CD4-positive, alpha-beta T cell (primary cell): ENCODE measurements around the gene LRP11. TPM values are rescaled to one million over a fixed set of nuclear protein-coding genes. Genes with fewer than 3 reads are reported as not detected.
"Not testable (repeated sequence)": the region's sequence is repeated elsewhere in the genome, so short reads cannot be mapped to it uniquely, and the experiment has no call there.

Source experiments
- ATAC-seq: fragments of 200-7000 bp; cut with Tn5 transposase; one replicate; pipeline ENCODE4 v1.10.0; 2022; ENCODE audit warnings: mild to moderate bottlenecking; ENCODE audit not compliant: poor library complexity
- CTCF ChIA-PET: fragments of 350-600 bp; sonication (Branson Sonifier 250); formaldehyde crosslinking; loops from one replicate; lab custom pipeline; 2021; ENCODE audit warnings: antibody characterized with exemption, inconsistent platforms; lab: Charles Lee
- POLR2A ChIA-PET: fragments of 350-600 bp; sonication (Branson Sonifier 250); formaldehyde crosslinking; loops from one replicate; lab custom pipeline; 2021; ENCODE audit warnings: antibody characterized with exemption, inconsistent platforms; lab: Charles Lee
- DNase-seq, 14 experiments: peaks; one replicate each; pipeline ENCODE4 v3.0.0-alpha.2; 2013 to 2020; ENCODE audit warnings: mixed read lengths in 2 of 14
- H3K27ac ChIP-seq, 2 donors: one replicate each; pipeline versions ENCODE4 v1.5.1 to v1.7.0; 2013; ENCODE audit warnings: low read length in 2 of 2, low read depth in 1 of 2, mild to moderate bottlenecking in 1 of 2
- H3K27me3 ChIP-seq, 2 experiments: 1 replicate in 1 of 2; 2 replicates in 1 of 2; pipeline versions ENCODE4 v1.6.1 to v1.7.0; 2013; ENCODE audit warnings: low read length in 2 of 2, control low read depth in 1 of 2, mild to moderate bottlenecking in 1 of 2, moderate library complexity in 1 of 2; ENCODE audit not compliant: insufficient read depth in 2 of 2, control insufficient read depth in 1 of 2
- H3K36me3 ChIP-seq: one replicate; pipeline ENCODE4 v1.6.1; 2013; ENCODE audit warnings: low read length, control low read depth; ENCODE audit not compliant: insufficient read depth
- H3K4me1 ChIP-seq: one replicate; pipeline ENCODE4 v1.6.1; 2013; ENCODE audit warnings: low read length, control low read depth; ENCODE audit not compliant: insufficient read depth
- H3K4me3 ChIP-seq: one replicate; pipeline ENCODE4 v1.5.1; 2013; ENCODE audit warnings: mild to moderate bottlenecking, low read length, moderate library complexity
- H3K9me3 ChIP-seq, 2 experiments: 1 replicate in 1 of 2; 2 replicates in 1 of 2; pipeline versions ENCODE4 v1.6.1 to v1.7.0; 2013; ENCODE audit warnings: low read length in 2 of 2, mild to moderate bottlenecking in 2 of 2, control low read depth in 1 of 2, moderate library complexity in 1 of 2; ENCODE audit not compliant: control insufficient read depth in 1 of 2, insufficient read depth in 1 of 2
- H3K27ac Mint-ChIP-seq: one replicate; pipeline ENCODE4 v1.8.0; 2020; ENCODE audit warnings: mixed read lengths
- H3K27me3 Mint-ChIP-seq: one replicate; pipeline ENCODE4 v1.8.0; 2021; ENCODE audit warnings: mixed read lengths
- H3K36me3 Mint-ChIP-seq: one replicate; pipeline ENCODE4 v1.8.0; 2021; ENCODE audit warnings: low read depth, mixed read lengths
- H3K4me1 Mint-ChIP-seq: one replicate; pipeline ENCODE4 v1.8.0; 2021; ENCODE audit warnings: low read depth, mixed read lengths
- H3K4me3 Mint-ChIP-seq: one replicate; pipeline ENCODE4 v1.8.0; 2020; ENCODE audit warnings: mild to moderate bottlenecking, mixed read lengths
- H3K9me3 Mint-ChIP-seq: one replicate; pipeline ENCODE4 v1.8.0; 2020; ENCODE audit warnings: mixed read lengths
- intact Hi-C, 2 experiments: fragments of 100-400 bp; cut with DNase I in 1 of 2; cut with micrococcal nuclease in 1 of 2; formaldehyde crosslinking; loops; one replicate each; pipeline versions ENCODE4 v1.15.1 to v1.9.0; 2023 to 2025; cut with DNase I, micrococcal nuclease
- total RNA-seq, 174 experiments: library from RNA in 2 of 174; stranded (reverse) in 2 of 174; gene quantifications; one replicate each; pipeline ENCODE4 v1.2.3 and lab custom pipeline; 2021 to 2026
- TF ChIP-seq, protein P1 (sequence below): fragments of 200-600 bp; IDR thresholded peaks from one replicate; pipeline ENCODE4 v1.8.0; 2022; ENCODE audit warnings: antibody characterized with exemption, mild to moderate bottlenecking

The LRP11 gene
- total RNA-seq, 2 experiments from 2014 or later, result 0.75 to 0.99 TPM

DNA sequence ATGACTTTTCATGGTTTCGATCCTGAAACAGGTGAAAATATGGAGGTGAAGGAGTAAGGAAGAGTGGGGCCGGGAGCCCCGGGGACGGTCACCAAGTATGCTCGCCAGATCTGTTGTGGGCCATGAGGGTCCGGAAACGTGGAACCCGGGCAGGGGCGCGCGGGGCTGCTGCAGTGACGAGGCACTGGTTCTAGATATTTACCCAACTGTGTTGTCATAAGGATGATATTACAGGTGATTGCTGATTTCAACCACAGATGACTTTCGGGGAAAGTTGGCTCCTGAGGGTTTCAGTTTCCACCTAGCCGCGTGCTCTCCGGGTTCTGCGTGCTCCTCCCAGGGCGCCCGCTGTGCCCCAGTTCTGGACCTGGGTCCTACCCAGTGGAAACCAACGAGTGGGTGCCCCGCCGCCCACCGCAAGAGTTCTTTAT is 46.6 kb upstream of the LRP11 start:
- intact Hi-C loops, result no loop called here
- DNase-seq (no peak), ATAC-seq (no peak)
- H3K4me3 ChIP-seq, result no peak overlapping the region
- CTCF ChIA-PET, result no interaction called here
- TF ChIP-seq, protein P1, sequence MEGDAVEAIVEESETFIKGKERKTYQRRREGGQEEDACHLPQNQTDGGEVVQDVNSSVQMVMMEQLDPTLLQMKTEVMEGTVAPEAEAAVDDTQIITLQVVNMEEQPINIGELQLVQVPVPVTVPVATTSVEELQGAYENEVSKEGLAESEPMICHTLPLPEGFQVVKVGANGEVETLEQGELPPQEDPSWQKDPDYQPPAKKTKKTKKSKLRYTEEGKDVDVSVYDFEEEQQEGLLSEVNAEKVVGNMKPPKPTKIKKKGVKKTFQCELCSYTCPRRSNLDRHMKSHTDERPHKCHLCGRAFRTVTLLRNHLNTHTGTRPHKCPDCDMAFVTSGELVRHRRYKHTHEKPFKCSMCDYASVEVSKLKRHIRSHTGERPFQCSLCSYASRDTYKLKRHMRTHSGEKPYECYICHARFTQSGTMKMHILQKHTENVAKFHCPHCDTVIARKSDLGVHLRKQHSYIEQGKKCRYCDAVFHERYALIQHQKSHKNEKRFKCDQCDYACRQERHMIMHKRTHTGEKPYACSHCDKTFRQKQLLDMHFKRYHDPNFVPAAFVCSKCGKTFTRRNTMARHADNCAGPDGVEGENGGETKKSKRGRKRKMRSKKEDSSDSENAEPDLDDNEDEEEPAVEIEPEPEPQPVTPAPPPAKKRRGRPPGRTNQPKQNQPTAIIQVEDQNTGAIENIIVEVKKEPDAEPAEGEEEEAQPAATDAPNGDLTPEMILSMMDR, result no peak
- H3K36me3 ChIP-seq, result no peaks in the 10 kb centered on the region
- POLR2A ChIA-PET, result no interaction called here
- H3K27ac ChIP-seq, result no peak overlapping the region
- peaks cover 2 to 6% of the 10 kb centered on the region in 2 experiments for H3K27me3 ChIP-seq
- H3K9me3 ChIP-seq, result peaks cover 4 to 24% of the 10 kb centered on the region in 2 experiments
- H3K9me3 Mint-ChIP-seq, result peaks cover 5% of the 10 kb centered on the region
- H3K36me3 Mint-ChIP-seq, result no peaks in the 10 kb centered on the region
- H3K4me1 ChIP-seq, result no peaks in the 10 kb centered on the region
- H3K4me3 Mint-ChIP-seq, result no peak overlapping the region
- H3K27ac Mint-ChIP-seq, result no peak overlapping the region
- H3K4me1 Mint-ChIP-seq, result no peaks in the 10 kb centered on the region
- peaks cover 38% of the 10 kb centered on the region for H3K27me3 Mint-ChIP-seq

DNA sequence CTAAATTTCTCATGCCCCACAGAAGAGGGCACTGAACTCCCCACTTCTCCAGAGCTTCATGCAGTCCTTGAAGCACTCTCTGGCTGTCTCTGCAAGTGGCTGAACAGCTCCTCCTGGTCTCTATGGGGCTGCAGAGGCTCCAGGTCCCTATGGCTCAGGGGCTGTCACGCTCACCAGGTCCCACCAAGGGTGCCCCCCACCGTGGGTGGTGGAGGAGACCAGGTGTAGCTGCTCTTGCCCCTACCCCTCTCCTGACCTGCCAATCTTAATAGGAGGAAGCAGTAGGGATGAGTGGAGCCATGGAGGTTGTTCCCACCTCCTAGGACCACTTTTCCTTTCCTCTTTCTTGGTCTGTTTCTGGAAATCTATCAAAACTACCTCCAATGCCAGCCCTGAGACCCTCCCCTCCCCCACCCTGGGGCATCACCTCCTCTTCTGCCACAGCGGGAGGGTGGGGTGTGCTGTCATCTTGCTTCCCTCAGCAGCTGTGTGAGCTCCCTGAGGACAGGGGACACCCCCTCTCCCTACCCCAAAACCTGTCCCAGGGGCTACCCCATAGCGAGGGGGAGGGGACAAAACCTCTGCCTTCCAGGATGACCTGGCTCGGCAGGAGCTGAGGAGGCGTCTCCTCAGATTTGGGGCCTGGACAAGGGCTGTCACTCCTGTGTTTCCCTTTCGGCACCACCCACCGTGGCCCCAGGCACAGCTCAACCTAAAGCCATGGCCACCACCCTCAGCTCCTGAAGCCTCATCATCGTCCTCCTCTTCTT is 45.7 kb upstream of the LRP11 start:
- TF ChIP-seq, protein P1, result no peak
- Histone ChIP-seq H3K4me3 (no peak overlapping the region), H3K36me3 (no peaks in the 10 kb centered on the region), H3K27me3 (peaks cover 2 to 6% of the 10 kb centered on the region in 2 experiments), H3K9me3 (peaks cover 4 to 24% of the 10 kb centered on the region in 2 experiments), H3K4me1 (no peaks in the 10 kb centered on the region), H3K27ac (no peak overlapping the region)
- no peak overlapping the region for H3K4me3 Mint-ChIP-seq
- H3K9me3 Mint-ChIP-seq, result peaks cover 5% of the 10 kb centered on the region
- H3K27me3 Mint-ChIP-seq, result peaks cover 38% of the 10 kb centered on the region
- CTCF ChIA-PET, result interaction anchor here (0.6 kb wide), 1 partner anchor 94 kb away, joined by 3 read pairs; no protein-coding TSS in a partner anchor
- H3K27ac Mint-ChIP-seq, result no peak overlapping the region
- ATAC-seq, result no peak
- POLR2A ChIA-PET, result no interaction called here
- DNase-seq, result no peak
- intact Hi-C loops, result no loop called here
- no peaks in the 10 kb centered on the region for H3K4me1 Mint-ChIP-seq
- H3K36me3 Mint-ChIP-seq, result no peaks in the 10 kb centered on the region

DNA sequence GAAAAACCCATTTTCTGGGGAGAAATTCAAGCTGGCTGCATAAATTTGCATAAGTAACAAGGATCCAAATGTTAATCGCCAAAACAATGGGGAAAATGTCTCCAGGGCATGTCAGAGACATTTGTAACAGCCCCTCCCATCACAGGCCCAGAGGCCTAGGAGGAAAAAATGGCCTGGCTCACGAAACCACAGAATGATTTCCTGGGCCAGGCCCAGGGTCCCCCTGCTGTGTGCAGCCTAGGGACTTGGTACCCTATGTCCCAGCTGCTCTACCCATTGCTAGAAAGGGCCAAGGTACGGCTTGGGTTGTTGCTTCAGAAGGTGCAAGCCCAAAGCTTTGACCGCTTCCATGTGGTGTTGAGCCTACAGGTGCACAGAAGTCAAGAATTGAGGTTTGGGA is 44.3 kb upstream of the LRP11 start:
- POLR2A ChIA-PET, ATAC-seq, H3K4me3 Mint-ChIP-seq: not testable (repeated sequence)

More for the DNA sequence above, 44.3 kb upstream of the LRP11 start:
- H3K4me1 ChIP-seq, H3K4me3 ChIP-seq, H3K27ac ChIP-seq, intact Hi-C loops, H3K27ac Mint-ChIP-seq, DNase-seq, CTCF ChIA-PET, H3K4me1 Mint-ChIP-seq, H3K27me3 ChIP-seq, H3K9me3 Mint-ChIP-seq, H3K36me3 Mint-ChIP-seq, H3K36me3 ChIP-seq: not testable (repeated sequence)
- H3K9me3 ChIP-seq, result peaks cover 4 to 24% of the 10 kb centered on the region in 2 experiments
- H3K27me3 Mint-ChIP-seq, result peaks cover 24% of the 10 kb centered on the region
